HS-5 (cell line): ENCODE data around the gene SEMA6D.
"Not testable (repeated sequence)": the region's sequence is repeated elsewhere in the genome, so short reads cannot be mapped to it uniquely, and the experiment has no call there.

Source experiments
- DNase-seq: peaks from one replicate; pipeline ENCODE4 v3.0.0-alpha.2; 2012; ENCODE audit warnings: low read depth

Gene SEMA6D

GRCh38 chr15:47716516-47716915 is 789 bp upstream of the SEMA6D start:
- DNase-seq, result no peak

- DNase-seq, result no peak
Measured at GRCh38 chr15:47718497-47719437, 1.5 kb downstream of the SEMA6D start.

- DNase-seq, result no peak
Measured at GRCh38 chr15:47719730-47720129, 2.4 kb downstream of the SEMA6D start.

- DNase-seq, result no peak
Measured at GRCh38 chr15:47720555-47720954, 3.2 kb downstream of the SEMA6D start.

- DNase-seq, result no peak
Measured at GRCh38 chr15:47721676-47722075, 4.4 kb downstream of the SEMA6D start.

GRCh38 chr15:47724346-47724745 is 7.0 kb downstream of the SEMA6D start:
- no peak for DNase-seq

GRCh38 chr15:47725051-47725450 is 7.7 kb downstream of the SEMA6D start:
- no peak for DNase-seq

- DNase-seq, result no peak
Measured at GRCh38 chr15:47725906-47726305, 8.6 kb downstream of the SEMA6D start.

GRCh38 chr15:47726399-47726823 is 9.1 kb downstream of the SEMA6D start:
- DNase-seq, result no peak

GRCh38 chr15:47727137-47727536 is 9.8 kb downstream of the SEMA6D start:
- DNase-seq, result no peak

GRCh38 chr15:47727676-47728075 is 10.4 kb downstream of the SEMA6D start:
- no peak for DNase-seq

- DNase-seq, result no peak
Measured at GRCh38 chr15:47728426-47728825, 11.1 kb downstream of the SEMA6D start.

- DNase-seq, result no peak
Measured at GRCh38 chr15:47728886-47729285, 11.6 kb downstream of the SEMA6D start.

GRCh38 chr15:47731230-47731629 is 13.9 kb downstream of the SEMA6D start:
- no peak for DNase-seq

GRCh38 chr15:47732248-47732647 is 14.9 kb downstream of the SEMA6D start:
- no peak for DNase-seq

GRCh38 chr15:47733085-47733484 is 15.8 kb downstream of the SEMA6D start:
- no peak for DNase-seq

GRCh38 chr15:47736143-47736786 is 19.0 kb downstream of the SEMA6D start:
- no peak for DNase-seq

GRCh38 chr15:47737477-47737876 is 20.2 kb downstream of the SEMA6D start:
- no peak for DNase-seq

GRCh38 chr15:47738144-47738825 is 21.0 kb downstream of the SEMA6D start:
- DNase-seq, result not testable (repeated sequence)

GRCh38 chr15:47741082-47741481 is 23.8 kb downstream of the SEMA6D start:
- DNase-seq, result no peak

- no peak for DNase-seq
Measured at GRCh38 chr15:47741907-47742306, 24.6 kb downstream of the SEMA6D start.

- DNase-seq, result no peak
Measured at GRCh38 chr15:47742334-47742733, 25.0 kb downstream of the SEMA6D start.

- DNase-seq, result no peak
Measured at GRCh38 chr15:47742742-47743141, 25.4 kb downstream of the SEMA6D start.
